GM06990 (cell line): ENCODE measurements around the gene PI4KA.
"Not testable (repeated sequence)": the region's sequence is repeated elsewhere in the genome, so short reads cannot be mapped to it uniquely, and the experiment has no call there.

Experiments used
- DNase-seq: peaks from one replicate; pipeline ENCODE4 v3.0.0-alpha.2; 2011; ENCODE audit not compliant: insufficient read length; ENCODE audit errors: extremely low read depth
- H3K27me3 ChIP-seq: replicated peaks from 2 replicates; pipeline ENCODE4 v1.6.0; 2011; ENCODE audit warnings: low read length; ENCODE audit not compliant: control insufficient read depth, insufficient read depth
- H3K36me3 ChIP-seq: 2 replicates; pipeline ENCODE4 v1.5.1; 2011; ENCODE audit warnings: low read length; ENCODE audit not compliant: control insufficient read depth, insufficient read depth
- H3K4me3 ChIP-seq: replicated peaks from 2 replicates; pipeline ENCODE4 v1.5.1; 2011; ENCODE audit warnings: low read depth, mild to moderate bottlenecking, control low read depth, low read length
- TF ChIP-seq, protein P1 (sequence below): IDR thresholded peaks from 2 replicates; pipeline ENCODE4 v1.5.1; 2011; ENCODE audit warnings: low read length, control low read depth, mild to moderate bottlenecking, inconsistent platforms; ENCODE audit not compliant: insufficient read depth, poor library complexity, severe bottlenecking

Gene PI4KA

DNA sequence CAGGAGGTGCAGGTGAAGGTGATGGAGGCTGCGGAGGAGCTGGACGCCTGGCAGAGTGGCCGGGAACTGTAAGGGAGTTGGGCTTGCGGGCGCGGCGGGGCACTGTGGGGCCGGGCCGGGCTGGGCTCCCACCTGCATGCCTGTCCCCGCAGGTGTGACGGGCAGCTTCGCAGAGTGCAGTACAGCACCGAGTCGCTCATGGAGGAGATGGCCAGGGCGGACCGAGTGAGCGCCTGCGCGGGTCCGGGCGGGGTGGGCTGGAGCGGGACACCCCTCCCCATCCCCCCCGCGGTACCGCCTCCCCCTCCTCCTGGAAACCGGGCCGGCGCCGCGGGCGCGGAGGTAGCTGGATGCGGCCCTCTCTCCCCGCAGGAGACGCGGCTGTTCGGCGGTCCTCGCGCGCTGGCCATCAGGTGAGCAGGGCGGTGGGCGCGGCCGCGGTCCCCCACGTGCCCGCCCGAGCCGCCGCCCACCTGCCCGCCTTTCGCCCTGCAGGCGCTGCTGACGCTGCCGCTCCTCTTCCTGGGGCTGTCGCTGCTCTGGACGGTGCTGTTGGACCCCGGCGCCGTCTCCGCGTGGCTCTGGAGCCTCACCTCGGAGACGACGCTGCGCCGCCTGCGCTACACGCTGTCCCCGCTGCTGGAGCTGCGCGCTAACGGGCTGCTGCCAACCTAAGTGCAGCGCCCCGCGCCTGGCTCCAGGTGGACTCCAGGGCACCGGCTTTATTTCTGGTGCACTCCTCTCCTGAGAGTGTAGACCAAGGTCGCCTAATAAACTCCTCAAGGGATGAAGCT lies 154.6 kb downstream of the PI4KA start:
- not testable (repeated sequence) for DNase-seq, H3K27me3 ChIP-seq, H3K36me3 ChIP-seq
- H3K4me3 ChIP-seq, result peak overlapping the region; percentile 33
- TF ChIP-seq, protein P1, sequence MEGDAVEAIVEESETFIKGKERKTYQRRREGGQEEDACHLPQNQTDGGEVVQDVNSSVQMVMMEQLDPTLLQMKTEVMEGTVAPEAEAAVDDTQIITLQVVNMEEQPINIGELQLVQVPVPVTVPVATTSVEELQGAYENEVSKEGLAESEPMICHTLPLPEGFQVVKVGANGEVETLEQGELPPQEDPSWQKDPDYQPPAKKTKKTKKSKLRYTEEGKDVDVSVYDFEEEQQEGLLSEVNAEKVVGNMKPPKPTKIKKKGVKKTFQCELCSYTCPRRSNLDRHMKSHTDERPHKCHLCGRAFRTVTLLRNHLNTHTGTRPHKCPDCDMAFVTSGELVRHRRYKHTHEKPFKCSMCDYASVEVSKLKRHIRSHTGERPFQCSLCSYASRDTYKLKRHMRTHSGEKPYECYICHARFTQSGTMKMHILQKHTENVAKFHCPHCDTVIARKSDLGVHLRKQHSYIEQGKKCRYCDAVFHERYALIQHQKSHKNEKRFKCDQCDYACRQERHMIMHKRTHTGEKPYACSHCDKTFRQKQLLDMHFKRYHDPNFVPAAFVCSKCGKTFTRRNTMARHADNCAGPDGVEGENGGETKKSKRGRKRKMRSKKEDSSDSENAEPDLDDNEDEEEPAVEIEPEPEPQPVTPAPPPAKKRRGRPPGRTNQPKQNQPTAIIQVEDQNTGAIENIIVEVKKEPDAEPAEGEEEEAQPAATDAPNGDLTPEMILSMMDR, result peak; percentile 5

GRCh38 chr22:20703414-20703806 lies 155.2 kb downstream of the PI4KA start:
- H3K4me3 ChIP-seq, result peak overlapping the region; percentile 40
- H3K27me3 ChIP-seq, H3K36me3 ChIP-seq, DNase-seq: not testable (repeated sequence)

- H3K27me3 ChIP-seq, H3K36me3 ChIP-seq: not testable (repeated sequence)
- peak; percentile 91 for DNase-seq
- H3K4me3 ChIP-seq, result peak overlapping the region; percentile 55
Observed at GRCh38 chr22:20702546-20703413, 155.8 kb downstream of the PI4KA start.

DNA sequence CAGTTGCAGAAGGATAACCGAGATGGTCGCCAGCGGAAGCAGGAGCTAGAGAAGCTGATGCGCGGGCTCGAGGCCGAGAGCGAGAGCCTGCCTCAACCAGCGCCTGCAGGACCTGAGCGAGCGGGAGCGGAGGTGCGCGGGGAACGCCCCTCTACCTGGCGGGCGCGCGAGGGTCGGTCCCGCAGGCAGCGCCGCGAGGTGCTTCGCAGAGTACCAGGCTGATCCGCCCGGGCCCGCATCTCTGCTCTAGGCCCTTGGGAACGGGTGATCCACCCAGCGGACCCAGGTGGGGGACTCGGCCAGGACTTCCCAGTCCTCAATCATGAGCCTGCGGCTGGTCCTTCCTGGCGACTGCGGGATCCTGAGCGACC lies 156.5 kb downstream of the PI4KA start:
- DNase-seq, H3K27me3 ChIP-seq: not testable (repeated sequence)
- peak overlapping the region; percentile 55 for H3K4me3 ChIP-seq

GRCh38 chr22:20701680-20702136 lies 156.9 kb downstream of the PI4KA start:
- H3K27me3 ChIP-seq, H3K36me3 ChIP-seq, DNase-seq: not testable (repeated sequence)
- peak overlapping the region; percentile 49 for H3K4me3 ChIP-seq

More for the DNA sequence above, 156.5 kb downstream of the PI4KA start:
- not testable (repeated sequence) for H3K36me3 ChIP-seq

- H3K36me3 ChIP-seq, H3K27me3 ChIP-seq, DNase-seq, H3K4me3 ChIP-seq: not testable (repeated sequence)
Observed at GRCh38 chr22:20700347-20700746, 158.3 kb downstream of the PI4KA start.

- H3K27me3 ChIP-seq, H3K36me3 ChIP-seq, DNase-seq, H3K4me3 ChIP-seq: not testable (repeated sequence)
Observed at GRCh38 chr22:20699856-20700255, 158.8 kb downstream of the PI4KA start.

- TF ChIP-seq, protein P1, result peak; percentile 58
- H3K27me3 ChIP-seq, H3K36me3 ChIP-seq, H3K4me3 ChIP-seq: not testable (repeated sequence)
- DNase-seq, result peak; percentile 72
Observed at GRCh38 chr22:20697481-20698113, 161.0 kb downstream of the PI4KA start.

- DNase-seq, H3K4me3 ChIP-seq, H3K27me3 ChIP-seq, H3K36me3 ChIP-seq: not testable (repeated sequence)
Observed at GRCh38 chr22:20696056-20696455, 162.6 kb downstream of the PI4KA start.

- not testable (repeated sequence) for H3K36me3 ChIP-seq, DNase-seq, H3K27me3 ChIP-seq, H3K4me3 ChIP-seq
Observed at GRCh38 chr22:20695205-20695604, 163.4 kb downstream of the PI4KA start.

GRCh38 chr22:20694256-20694655 lies 164.4 kb downstream of the PI4KA start:
- not testable (repeated sequence) for H3K4me3 ChIP-seq, H3K36me3 ChIP-seq, H3K27me3 ChIP-seq, DNase-seq
